ENCODE measurements around the gene SUMO2.
A peak's percentile ranks its signal among the peaks of the same experiment; 100 is the strongest.
"Not testable (repeated sequence)": the region's sequence is repeated elsewhere in the genome, so short reads cannot be mapped to it uniquely, and the experiment has no call there.

The SUMO2 gene

DNA sequence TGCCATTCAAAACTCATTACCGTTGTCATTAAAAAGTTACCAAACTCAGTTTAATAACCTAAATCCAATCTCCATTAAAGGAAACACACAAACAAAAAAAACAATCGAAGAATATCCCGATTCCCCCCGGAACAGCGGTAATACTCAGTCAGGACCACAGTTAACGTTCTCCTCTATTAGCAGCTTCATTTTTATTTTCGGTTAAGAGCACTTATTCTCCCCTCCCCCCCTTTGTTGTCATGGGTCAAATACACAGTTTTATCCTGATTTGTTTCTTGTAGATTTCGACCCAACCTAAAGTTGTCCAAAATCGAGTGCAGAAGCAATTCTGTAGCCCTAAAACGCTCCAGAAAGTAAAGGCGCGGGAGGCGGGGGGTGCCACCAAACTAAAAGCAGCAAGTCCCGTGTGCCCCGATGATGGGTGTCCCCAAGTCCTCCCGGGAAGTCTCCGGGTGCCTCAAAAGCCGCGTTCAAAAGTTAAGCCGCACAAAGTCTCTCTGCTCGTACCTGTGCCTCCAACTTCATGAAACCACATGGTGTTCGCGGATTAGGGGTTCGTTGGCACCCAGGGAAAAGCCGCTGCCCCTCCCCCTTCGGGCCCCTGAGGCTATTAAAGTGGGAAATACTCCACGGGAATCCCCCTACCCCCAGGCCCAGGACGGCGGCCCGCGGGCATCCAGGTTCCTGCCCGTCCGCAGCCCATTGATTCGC lies 996 bp downstream of the SUMO2 start:
- peak; percentile 13 for DNase-seq (ENCODE audit: low read depth)

DNA sequence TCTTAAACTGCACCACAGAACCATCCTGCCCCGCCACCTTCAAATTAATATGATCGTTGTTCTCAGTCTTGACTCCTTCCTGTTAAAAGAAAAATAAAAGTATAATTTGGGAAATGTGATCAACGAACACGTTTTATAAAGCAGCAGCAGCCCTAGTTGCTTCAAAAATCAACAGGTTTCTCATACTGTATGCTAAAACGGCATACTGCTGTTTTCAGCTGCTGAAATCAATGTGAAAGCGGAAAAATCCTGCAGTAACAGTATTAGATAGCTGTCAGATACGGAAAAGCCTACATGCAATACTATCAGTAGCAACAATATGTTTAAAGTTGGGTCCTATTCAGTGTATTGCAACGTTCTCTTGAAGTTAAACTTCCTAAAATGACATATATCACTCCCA lies 1.6 kb downstream of the SUMO2 start:
- DNase-seq (ENCODE audit: low read depth) = no peak

DNA sequence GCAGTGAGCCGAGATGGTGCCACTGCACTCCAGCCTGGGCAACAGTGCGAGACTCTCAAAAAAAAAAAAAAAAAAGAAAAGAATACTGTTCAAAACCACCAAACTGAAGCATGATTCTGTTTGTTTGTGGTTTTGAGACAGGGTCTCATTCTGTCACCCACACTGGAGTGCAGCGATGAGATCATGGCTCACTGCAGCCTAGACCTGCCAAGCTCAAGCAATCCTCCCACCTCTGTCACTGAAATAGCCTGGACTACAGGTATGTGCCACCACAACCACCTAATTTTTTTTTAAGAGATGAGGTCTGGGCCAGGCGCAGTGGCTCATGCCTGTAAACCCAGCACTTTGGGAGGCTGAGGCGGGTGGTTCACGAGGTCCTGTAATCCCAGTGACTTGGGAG lies 4.3 kb downstream of the SUMO2 start:
- no peak for DNase-seq (ENCODE audit: low read depth)

DNA sequence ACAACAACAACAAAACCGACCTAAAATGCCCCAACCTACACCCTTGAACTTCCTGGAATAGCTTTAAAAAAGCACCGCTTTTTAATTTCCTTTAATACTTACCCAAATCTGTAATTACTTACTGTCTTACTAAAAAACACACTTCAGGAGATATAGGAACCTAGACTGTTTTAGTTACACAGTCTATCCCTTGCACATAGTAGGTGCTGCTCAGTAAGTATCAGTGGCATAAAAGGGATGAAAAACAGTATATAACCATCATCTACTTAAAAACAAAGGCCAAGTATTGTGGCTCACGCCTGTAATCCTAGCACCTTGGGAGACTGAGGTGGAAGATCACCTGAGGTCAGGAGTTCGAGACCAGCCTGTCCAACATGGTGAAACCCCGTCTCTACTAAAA lies 6.1 kb downstream of the SUMO2 start:
- no peak for DNase-seq (ENCODE audit: low read depth)

DNA sequence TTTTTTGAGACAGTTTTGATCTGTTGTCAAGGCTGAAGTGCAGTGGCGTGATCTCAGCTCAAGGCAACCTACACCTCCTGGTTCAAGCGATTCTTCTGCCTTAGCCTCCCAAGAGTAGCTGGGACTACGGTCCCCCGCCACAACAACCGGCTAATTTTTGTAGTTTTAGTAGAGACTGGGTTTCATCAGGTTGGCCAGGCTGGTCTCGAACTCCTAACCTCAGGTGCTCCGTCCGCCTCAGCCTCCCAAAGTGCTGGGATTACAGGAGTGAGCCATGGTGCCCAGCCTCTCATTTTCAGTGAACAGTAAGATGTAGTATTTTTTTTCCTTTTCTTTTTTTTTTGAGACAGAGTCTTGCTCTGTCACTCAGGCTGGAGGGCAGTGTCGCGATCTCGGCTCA lies 7.8 kb downstream of the SUMO2 start:
- DNase-seq (ENCODE audit: low read depth) = no peak

DNA sequence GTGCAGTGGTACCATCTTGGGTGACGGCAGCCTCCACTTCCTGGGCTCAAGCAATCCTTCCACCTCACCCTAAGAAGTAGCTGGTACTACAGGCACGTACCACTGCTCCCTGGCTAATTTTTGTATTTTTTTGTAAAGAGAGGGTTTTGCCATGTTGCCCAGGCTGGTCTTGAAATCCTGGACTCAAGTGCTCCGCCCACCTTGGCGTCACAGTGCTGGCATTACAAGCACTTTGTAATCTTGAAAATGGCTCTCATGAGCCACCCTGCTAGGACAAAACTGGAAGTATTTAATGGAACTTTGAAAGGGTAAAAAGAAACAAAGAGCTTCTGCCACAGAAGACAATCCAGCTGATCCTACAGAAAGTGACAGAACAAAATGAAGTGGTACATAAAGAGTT lies 9.2 kb downstream of the SUMO2 start:
- no peak for DNase-seq (ENCODE audit: low read depth)

DNA sequence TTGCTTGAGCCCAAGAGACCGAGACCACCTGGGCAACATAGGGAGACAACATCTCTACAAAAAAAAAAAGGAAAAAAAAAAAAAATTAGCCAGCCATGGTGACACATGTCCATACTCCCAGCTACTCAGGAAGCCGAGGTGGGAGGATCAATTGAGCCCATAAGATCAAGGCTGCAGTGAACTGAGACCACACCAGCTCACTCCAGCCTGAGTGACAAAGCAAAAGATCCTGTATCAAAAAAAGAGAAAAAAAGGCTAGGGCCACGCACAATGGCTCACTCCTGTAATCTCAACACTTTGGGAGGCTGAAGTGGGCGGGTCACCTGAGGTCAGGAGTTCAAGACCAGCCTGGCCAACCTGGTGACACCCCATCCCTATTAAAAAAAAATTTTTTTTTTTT lies 13.8 kb downstream of the SUMO2 start:
- DNase-seq (ENCODE audit: low read depth) = no peak

DNA sequence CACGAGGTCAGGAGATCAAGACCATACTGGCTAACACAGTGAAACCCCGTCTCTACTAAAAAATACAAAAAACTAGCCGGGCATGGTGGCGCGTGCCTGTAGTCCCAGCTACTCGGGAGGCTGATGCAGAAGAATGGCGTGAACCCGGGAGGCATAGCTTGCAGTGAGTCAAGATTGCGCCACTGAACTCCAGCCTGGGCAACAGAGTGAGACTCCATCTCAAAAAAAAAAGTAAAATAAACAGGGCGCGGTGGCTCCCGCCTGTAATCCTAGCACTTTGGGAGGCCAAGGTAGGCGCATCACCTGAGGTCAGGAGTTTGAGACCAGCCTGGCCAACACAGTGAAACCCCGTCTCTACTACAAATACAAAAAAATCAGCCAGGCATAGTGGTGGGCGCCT lies 18.2 kb downstream of the SUMO2 start:
- DNase-seq (ENCODE audit: low read depth) = not testable (repeated sequence)

DNA sequence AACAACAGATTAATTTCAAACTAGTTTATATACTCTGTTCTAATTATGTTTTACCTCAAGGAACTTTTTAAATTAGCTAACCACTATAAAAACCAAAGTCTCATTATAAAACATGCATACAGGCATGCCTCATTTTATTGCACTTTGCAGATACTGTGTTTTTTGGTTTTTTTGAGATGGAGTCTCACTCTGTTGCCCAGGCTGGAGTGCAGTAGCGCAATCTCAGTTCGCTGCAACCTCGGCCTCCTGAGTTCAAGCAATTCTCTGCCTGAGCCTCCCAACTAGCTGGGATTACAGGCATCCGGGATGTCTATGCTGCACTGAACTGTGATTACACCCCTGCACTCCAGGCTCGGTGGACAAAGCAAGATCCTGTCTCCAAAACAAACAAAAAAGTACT lies 19.7 kb downstream of the SUMO2 start:
- no peak for DNase-seq (ENCODE audit: low read depth)

DNA sequence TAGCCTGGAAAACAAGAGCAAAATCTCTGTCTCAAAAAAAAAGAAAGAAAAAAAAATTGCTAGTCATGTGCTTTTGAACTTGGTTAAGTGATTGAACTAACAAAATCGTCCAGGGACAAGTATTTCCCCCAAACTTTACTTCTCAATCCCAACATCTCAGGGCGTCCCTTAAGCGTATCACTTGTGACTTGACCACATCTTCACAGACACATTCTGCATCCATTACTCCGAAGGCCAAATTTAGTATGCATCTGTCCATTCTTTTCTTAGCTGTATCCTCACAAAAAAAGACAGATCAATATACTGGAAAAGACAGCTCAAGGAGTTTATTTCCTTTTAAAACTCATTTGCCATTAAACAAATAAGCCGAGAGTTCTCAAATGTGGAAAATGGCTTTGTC lies 22.5 kb downstream of the SUMO2 start:
- DNase-seq (ENCODE audit: low read depth) = no peak

DNA sequence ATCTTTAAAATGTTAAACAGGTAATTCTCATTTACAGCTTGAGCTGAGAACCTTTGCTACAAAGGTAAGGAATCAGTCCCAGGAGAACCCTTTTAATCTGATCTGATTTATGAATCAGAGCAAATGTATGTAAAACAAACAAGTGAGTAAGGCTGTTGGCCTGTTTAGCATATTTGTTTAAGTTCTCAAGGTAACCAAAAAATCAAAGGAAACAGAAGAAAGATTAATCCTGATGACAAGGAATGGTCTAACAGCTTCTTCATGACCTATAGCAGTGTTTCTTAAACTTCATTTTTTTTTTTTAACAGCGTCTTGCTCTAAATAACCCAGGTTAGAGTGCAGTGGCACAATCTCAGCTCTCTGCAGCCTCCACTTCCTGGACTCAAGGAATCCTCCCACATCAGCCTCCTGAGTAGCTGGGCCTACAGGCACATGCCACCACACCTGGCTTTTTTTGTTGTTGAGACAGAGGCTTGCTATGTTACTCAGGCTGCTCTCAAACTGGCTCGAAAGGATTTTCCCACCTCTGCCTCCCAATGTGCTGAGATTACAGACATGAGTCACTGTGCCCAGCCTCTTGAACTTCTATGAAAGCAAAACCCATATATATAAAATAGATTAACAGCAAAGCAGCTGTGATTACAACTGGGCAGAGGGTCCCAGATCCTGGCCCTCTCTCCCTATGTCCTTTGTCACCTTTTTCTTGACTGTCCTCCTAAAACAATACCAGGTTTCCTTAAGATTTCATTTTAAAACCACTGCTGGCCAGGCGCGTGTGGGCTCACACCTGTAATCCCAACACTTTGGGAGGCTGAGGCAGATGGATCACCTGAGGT lies 23.3 kb downstream of the SUMO2 start:
- DNase-seq (ENCODE audit: low read depth) = no peak

DNA sequence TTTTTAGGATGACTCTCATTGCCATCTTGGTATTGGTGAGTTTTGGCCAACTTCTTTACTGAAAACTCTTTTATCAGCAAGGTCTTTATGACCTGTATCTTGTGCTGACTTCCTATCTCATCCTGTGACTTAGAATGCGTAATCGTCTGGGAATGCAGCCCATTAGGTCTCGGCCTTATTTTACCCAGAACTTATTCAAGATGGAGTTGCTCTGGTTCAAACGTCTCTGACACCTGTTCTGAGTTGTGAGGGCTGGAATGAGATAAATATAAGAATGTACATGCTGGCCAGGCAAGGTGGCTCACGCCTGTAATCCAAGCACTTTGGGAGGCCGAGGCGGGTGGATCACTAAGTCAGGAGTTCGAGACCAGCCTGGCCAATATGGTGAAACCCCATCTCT lies 24.3 kb downstream of the SUMO2 start:
- not testable (repeated sequence) for DNase-seq (ENCODE audit: low read depth)

DNA sequence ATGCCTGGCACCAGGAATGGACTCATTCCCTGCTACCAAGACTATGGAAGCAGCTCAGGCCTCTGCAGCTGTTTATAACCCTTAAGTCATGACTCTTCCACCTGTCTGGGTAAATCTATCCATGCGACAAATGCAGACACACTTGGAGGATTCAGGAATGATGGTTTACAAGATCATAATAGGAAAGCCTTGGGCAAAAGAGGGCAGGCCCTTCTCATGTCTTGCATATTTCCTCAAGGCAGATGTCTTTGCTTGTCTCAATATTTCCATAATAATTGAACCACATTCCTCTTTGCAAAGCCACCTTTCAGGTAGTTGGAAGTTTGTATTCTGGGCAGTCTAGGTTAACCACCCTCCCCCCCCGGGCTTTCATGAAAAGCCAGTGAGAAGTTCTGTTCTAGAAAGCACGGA lies 27.6 kb downstream of the SUMO2 start:
- no peak for DNase-seq (ENCODE audit: low read depth)

DNA sequence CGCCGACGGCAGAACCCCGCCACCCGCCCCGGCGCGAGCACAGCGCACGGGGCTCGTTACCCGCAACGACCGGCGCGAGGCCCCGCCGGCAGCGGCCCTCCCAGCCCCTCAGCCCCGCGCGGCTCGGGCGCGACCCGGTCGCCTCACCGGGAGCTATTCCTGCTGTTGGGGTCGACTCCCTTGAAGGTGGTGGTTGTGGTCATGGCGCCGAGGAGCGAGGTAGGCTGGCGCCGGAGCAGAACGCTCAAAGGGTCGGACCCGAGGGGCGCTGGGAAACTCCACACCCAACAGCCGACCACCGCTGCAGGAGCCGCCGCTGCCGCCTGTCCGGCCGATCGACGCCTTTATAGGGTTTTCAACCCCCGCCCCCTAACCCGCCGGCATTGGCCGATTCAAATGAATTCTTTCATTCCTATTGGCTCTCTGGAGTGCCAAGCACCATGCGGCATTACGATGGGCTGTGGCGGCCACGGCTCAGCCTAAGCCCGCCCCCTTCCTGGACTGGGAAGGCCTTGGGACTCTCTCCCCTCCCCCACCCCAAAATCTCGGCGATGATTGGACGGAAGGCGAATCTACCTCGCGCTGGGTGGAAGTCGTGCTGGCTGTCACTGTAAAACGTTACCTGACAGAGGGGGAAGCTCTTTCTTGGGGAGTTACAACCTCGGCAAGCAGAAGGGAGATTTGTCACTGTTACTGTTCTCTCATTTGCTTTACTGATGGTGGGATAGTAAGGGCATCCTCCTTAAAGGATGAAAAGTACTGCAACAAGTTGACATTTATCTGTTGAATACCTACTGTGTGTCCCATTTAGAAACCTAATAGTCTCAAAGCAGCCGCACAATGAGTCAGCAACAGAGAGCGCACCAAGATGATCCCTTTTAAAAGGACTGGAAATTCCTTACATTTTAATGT lies 28.3 kb downstream of the SUMO2 start, which contains the start of gene JPT1:
Gene JPT1 (minus strand): TSS at position 318 of the 912 bp plus-strand sequence. CDS start 115 bp downstream, at position 203.
- peak; percentile 94 for DNase-seq (ENCODE audit: low read depth)

DNA sequence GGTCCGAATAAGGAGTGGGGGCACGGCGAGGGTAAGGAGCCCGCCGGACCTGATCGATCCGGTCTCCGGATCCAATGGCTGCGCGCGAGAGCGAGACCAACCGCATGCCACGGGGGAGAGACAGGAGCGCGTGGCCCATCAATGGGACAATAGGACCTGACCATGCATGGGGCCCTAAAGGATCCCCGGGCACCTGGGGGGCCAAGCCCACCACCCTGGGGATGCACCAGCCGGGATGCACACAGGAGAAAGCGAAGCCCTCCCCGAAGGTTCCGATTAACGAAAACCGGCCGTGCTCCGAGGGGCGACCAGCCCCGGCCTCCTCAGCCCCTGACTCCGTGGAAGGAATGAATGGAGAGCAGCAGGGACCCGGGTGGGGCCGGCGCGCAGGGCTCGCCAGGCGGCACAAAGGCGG lies 29.0 kb downstream of the SUMO2 start:
- DNase-seq (ENCODE audit: low read depth) = no peak

DNA sequence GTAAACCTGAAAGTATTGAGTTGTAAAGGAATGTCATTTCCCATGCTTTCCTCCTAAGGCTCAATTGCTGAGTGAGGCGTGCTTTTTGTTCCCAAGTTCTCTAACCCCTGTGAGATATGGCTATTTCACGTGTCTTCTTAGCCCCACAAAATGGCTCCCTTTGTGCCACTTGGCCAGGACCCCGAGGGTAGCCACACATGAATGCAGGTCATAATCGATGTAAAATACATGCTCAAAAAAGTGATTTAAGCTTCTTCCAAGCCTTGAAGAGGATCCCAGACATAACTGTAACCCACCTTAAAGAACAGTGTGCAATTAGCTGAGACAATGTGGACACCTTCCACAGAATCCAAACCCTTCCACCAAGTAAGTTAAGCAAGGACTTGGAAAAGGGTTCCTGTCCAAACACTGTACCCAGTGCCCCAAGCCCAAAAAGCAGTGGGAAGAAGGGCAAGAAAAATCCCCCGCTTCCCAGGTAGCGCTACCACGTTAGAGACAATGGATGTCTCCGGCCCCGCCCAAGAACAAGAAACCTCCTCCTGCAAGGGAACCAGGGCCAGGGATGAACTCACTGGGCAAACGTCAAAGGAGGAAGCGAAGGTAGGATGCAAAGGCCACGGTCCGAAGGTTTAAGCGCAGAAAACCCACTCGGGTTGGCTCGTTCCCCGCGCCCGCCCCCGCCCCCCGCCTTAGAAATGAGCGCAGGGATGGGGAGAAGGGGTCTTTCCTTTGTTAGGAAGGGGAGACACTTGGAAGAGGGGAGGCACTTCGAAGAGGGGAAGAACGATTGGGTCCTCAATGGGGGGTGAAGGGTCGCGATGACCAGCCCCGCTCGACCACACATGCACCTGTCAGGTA lies 29.6 kb downstream of the SUMO2 start:
- no peak for DNase-seq (ENCODE audit: low read depth)

DNA sequence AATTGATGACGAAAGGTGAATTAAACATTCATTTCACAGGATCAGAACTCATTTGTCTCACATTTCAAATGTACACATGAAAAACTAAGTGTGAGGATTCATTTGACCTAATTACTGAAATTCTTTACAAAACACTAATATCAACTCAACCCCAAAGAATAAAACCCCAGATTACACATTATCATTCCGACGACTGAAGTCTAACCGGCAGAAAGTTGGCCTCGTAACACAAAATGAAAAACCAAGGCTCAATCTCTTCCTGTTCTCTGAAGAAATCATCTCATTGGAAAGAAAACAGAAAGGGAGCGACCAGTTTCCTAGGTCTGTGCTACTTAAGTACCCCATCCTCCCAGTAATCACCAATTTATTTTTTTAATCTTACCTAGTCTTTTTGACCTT lies 30.2 kb downstream of the SUMO2 start:
- DNase-seq (ENCODE audit: low read depth) = no peak

DNA sequence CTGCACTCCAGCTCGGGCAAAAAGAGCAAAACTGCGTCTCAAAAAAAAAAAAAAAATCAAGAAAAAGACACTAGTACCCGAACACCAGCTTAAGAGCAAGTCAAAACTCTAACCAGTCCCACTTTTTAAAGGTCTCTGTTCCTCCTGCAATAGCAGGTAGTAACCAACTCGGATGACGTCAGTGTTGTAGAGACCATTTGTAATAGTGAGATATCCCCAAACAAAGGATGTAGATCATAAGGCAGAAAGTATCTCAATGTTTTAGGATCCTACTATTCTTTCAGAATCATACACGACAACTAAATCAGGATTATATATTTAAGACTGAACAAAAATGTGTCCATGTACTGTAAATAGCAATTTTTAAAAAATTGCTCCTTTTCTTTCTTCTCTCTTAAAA lies 30.8 kb downstream of the SUMO2 start:
- no peak for DNase-seq (ENCODE audit: low read depth)

DNA sequence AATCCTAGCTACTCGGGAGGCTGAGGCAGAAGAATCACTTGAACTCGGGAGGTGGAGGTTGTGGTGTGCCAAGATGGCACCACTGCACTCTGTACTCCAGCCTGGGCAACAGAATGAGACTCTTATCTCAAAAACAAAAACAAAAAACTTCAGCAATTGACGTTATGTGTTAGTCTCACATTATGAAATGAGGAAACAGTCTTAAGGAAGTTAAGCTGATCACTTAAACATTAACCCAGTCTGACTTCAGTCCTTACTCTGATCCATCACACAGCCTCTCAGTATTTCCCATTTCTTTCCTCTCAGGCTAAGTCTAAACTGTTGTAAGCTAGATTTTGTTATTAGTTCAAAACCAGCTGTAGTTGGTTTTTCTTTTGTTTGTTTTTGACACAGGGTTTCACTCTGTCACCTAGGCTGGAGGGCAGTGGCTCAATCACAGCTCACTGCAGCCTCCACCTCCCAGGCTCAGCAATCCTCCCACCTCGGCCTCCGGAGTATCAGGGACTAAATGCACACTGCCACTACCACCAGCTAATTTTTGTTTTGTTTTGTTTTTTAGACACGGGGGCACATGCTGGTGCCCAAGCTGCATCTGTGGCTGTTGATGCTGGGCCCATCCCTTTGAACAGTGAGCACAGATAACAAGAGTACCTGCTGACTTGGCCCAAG lies 34.7 kb downstream of the SUMO2 start:
- no peak for DNase-seq (ENCODE audit: low read depth)

DNA sequence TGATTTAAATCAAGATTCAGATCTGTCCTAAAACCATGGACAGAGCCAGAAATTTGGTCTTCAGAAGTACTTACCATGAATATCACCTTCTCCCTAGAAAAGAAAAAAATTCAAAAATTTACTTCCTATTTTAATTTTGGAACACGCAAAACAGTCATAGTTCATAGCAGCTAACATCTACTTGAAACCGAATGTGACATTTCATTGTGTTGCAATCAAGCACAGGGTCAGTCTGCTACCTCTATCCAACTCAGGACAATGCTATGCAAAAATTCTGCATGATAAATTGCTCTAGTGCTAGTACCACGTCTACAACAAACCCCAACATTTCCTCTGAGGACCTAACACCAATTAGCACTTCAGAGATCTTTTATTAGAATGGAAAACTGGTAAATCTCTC lies 36.2 kb downstream of the SUMO2 start:
- no peak for DNase-seq (ENCODE audit: low read depth)
